HUES48 (cell line): ENCODE results near the gene SSPN.

Experiments used
- H3K27ac ChIP-seq: one replicate; pipeline ENCODE4 v1.7.0; 2013; ENCODE audit warnings: low read depth, low read length, inconsistent platforms
- H3K27me3 ChIP-seq: 2 replicates; pipeline ENCODE4 v1.6.1; 2013; ENCODE audit warnings: mild to moderate bottlenecking, low read length; ENCODE audit not compliant: control insufficient read depth, insufficient read depth
- H3K36me3 ChIP-seq: 2 replicates; pipeline ENCODE4 v1.6.1; 2013; ENCODE audit warnings: low read length; ENCODE audit not compliant: control insufficient read depth, insufficient read depth
- H3K4me1 ChIP-seq: 2 replicates; pipeline ENCODE4 v1.6.1; 2013; ENCODE audit warnings: mild to moderate bottlenecking, low read length; ENCODE audit not compliant: control insufficient read depth, insufficient read depth
- H3K4me3 ChIP-seq: 2 replicates; pipeline ENCODE4 v1.5.1; 2013; ENCODE audit warnings: mild to moderate bottlenecking, low read depth, low read length
- H3K9ac ChIP-seq: 2 replicates; pipeline ENCODE4 v1.6.1; 2013; ENCODE audit warnings: mild to moderate bottlenecking, low read depth, low read length, moderate library complexity
- H3K9me3 ChIP-seq: 2 replicates; pipeline ENCODE4 v1.6.1; 2013; ENCODE audit warnings: low read length; ENCODE audit not compliant: control insufficient read depth, insufficient read depth

The SSPN gene

DNA sequence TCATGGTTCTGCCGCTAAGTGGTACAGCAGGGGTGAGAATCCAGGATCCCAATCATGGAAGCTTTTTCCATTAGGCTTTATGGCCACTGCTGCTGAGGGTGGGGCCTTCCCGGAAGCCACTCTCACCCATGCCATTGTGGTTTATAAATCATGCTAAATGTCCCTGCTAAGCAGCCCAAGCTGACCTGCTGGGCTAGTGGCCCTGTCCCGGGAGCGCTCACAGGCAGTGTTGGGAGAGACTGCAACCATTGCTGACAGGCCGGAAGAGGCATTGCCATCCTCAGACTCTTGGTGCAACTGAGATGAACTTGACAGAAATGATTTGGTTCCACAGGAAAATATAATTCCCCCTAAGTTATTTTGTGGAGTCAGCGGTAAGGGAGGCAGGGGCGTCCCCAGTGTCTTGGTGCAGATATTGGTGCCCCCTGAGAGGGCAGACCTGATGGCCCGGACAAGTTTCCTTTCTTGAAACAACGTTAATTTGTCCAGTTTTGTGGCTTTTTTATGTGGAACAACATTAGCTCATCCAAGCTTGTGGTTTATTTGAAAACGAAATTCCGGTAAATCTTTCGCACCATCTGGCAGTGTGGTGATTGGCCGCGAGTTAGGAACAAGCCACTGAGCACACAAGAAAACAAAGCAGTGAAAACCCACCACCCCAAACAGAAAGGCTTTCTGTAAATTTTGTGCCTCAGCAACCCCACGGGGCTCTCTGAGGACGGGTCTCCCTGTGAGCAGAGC is 82.3 kb downstream of the SSPN start:
- H3K36me3 ChIP-seq: no peaks in the 10 kb centered on the region
- H3K9me3 ChIP-seq: no peaks in the 10 kb centered on the region
- H3K4me1 ChIP-seq: peaks cover 7% of the 10 kb centered on the region; the same call in 1 of the 2 replicates
- no peaks in the 10 kb centered on the region; the same call in 1 of the 2 replicates for H3K27me3 ChIP-seq
- H3K4me3 ChIP-seq: no peak overlapping the region
- H3K9ac ChIP-seq: no peak overlapping the region
- no peak overlapping the region for H3K27ac ChIP-seq

DNA sequence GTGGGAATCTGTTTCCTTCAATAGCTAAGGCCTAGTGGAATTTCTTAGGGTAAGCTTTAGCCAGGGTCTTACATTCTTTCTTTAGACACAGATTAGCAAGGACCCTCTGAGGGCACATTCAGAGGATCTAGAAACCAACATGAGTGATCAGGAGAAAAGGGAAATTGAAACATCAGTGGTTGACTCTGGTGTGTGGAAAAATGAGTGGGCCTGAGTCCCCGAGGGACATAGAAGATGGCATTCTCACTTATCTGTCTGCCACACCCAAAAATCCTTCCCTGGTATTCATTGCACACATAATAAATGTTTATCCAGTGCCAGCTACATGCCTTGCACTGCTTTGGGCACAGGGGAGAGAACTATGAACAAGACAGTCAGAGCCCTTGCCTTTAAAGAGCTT is 82.9 kb downstream of the SSPN start:
- H3K36me3 ChIP-seq: no peaks in the 10 kb centered on the region
- H3K9ac ChIP-seq: no peak overlapping the region
- peaks cover 7% of the 10 kb centered on the region; the same call in 1 of the 2 replicates for H3K4me1 ChIP-seq
- no peak overlapping the region for H3K4me3 ChIP-seq
- H3K27me3 ChIP-seq: no peaks in the 10 kb centered on the region; the same call in 1 of the 2 replicates
- H3K9me3 ChIP-seq: no peaks in the 10 kb centered on the region
- H3K27ac ChIP-seq: no peak overlapping the region

DNA sequence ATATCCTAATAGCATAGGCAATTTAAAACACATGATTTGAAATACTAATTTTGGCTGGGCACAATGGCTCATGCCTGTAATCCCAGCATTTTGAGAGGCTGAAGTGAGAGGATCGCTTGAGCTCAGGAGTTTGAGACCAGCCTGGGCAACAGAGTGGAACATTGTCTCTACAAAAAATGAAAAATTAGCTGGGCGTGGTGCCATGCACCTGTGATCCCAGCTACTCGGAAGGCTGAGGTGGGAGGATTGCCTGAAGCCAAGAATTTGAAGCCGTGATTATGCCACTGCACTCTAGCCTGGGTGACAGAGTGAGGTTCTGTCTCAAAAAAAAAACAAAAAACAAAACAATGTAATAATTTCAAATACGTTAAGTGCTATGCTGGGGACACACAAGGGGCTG is 83.3 kb downstream of the SSPN start:
- H3K9me3 ChIP-seq: no peaks in the 10 kb centered on the region
- H3K9ac ChIP-seq: no peak overlapping the region
- no peaks in the 10 kb centered on the region for H3K27me3 ChIP-seq
- H3K27ac ChIP-seq: no peak overlapping the region
- no peaks in the 10 kb centered on the region for H3K36me3 ChIP-seq
- H3K4me1 ChIP-seq: peaks cover 7% of the 10 kb centered on the region; the same call in 1 of the 2 replicates
- H3K4me3 ChIP-seq: no peak overlapping the region

DNA sequence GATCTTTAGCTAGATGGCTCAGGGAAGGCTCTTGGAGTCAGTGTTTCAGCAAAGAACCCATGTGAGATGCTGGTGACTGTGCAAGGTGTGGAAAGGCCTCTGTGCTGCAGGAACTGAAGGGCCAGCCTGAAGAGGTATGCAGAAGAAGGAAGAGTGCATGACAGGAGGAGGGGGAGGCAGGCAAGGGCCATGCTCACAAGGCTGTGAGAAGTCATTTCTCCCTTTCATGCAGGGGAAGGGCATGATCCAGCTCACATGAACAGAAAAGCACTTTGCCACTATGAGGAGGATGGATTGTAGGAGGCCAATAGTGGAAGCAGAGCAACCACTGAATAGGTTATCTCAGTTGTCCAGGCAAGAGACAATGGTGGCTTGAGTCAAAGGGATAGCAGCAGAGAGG is 83.7 kb downstream of the SSPN start:
- no peaks in the 10 kb centered on the region for H3K27me3 ChIP-seq
- H3K9me3 ChIP-seq: no peaks in the 10 kb centered on the region
- H3K4me3 ChIP-seq: no peak overlapping the region
- H3K9ac ChIP-seq: no peak overlapping the region
- peaks cover 7% of the 10 kb centered on the region; the same call in 1 of the 2 replicates for H3K4me1 ChIP-seq
- H3K27ac ChIP-seq: no peak overlapping the region
- no peaks in the 10 kb centered on the region for H3K36me3 ChIP-seq

DNA sequence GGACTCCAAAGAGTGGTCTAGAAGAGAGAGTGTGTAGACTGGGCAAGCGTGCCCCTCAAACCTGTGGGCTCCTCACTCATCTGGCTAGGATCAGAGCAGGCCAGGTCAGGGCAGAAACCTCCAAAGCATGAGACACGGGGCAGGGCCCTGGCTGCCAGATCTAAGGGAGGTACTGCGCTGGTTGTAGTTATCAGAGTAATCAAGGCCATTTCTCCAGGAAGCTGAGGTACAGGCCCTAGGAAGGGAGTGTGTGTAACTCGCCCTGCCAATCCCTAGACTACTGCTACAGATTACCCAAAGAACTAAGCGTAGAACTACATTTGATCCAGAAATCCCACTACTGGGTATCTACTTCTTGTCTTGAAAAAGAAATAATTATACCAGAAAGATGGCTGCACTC is 84.5 kb downstream of the SSPN start:
- Histone ChIP-seq H3K27ac (no peak overlapping the region), H3K4me1 (peaks cover 1% of the 10 kb centered on the region; the same call in 1 of the 2 replicates), H3K9me3 (no peaks in the 10 kb centered on the region), H3K9ac (no peak overlapping the region), H3K27me3 (no peaks in the 10 kb centered on the region), H3K36me3 (no peaks in the 10 kb centered on the region), H3K4me3 (no peak overlapping the region)

DNA sequence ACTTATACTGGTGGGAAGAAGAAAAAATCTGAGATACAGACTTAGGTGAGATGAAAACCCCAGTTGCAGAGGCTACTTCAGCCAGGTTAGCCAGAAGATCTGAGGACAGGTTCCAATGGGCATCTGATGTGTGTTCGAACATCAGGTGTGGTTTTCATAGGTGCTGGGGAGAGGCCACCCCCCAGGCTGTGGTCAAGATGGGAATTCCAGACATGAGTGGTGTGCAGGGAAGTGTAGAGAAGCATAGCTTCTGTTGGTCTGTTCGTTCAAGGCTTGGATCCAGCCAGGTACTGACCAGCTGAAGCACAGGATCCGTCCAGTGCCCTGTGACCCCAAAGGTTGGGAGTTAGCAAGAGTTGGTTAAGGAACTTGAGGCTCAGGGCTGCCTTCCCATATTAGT is 85.5 kb downstream of the SSPN start:
- H3K9me3 ChIP-seq: no peaks in the 10 kb centered on the region
- H3K4me3 ChIP-seq: no peak overlapping the region
- no peaks in the 10 kb centered on the region for H3K4me1 ChIP-seq
- H3K27me3 ChIP-seq: no peaks in the 10 kb centered on the region
- no peak overlapping the region for H3K27ac ChIP-seq
- H3K9ac ChIP-seq: no peak overlapping the region
- no peaks in the 10 kb centered on the region for H3K36me3 ChIP-seq

DNA sequence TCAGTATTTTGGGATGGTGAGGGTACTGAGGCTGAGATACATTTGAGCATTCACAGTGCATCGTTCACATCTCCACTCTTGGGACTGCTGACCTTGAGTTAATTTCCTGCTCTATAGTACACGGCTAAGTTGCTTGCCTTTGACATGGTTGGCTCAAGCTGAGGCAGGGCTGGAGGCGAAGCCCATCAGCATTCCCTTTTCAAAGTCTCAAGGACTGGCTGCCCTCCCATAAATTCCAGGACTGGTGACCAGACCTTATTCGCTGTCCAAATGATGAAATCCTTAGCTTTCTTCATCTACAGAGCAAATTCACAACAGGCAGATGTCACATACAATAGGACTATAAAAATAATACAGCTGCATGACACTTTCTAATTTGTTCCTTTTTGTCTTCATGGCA is 85.9 kb downstream of the SSPN start:
- no peak overlapping the region for H3K4me3 ChIP-seq
- no peaks in the 10 kb centered on the region for H3K36me3 ChIP-seq
- H3K27ac ChIP-seq: no peak overlapping the region
- H3K27me3 ChIP-seq: no peaks in the 10 kb centered on the region
- no peak overlapping the region for H3K9ac ChIP-seq
- H3K4me1 ChIP-seq: no peaks in the 10 kb centered on the region
- no peaks in the 10 kb centered on the region for H3K9me3 ChIP-seq

DNA sequence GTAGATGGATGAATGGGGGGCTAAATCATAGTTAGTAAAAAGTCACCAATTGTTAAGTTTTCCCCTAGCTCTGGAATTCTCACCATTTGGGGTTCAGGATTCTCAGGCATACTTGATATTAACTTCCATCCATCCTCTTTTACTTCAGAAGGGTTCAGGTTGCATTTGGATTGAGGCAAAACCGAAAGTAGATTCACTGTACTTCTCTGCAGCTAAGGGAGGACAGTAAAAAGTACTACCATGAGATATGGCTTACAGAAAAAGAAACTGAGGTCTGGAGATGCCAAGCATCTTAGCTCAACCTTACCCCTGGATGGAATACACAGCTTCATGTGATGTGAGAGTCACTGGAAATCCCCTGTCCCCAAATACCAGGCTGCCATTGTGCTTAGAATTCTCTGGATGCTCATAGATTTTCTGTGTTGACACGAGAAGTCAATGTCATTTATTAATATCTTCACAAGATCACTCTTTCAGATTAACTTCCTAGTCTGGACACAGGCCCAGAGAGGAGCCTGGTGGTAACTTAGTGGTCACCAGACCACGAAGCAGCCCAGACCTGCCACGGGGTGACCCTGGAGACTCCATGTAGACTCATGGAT is 87.1 kb downstream of the SSPN start:
- no peak overlapping the region for H3K27ac ChIP-seq
- no peaks in the 10 kb centered on the region for H3K4me1 ChIP-seq
- H3K27me3 ChIP-seq: no peaks in the 10 kb centered on the region
- H3K36me3 ChIP-seq: no peaks in the 10 kb centered on the region
- H3K9me3 ChIP-seq: no peaks in the 10 kb centered on the region
- no peak overlapping the region for H3K9ac ChIP-seq
- no peak overlapping the region for H3K4me3 ChIP-seq

DNA sequence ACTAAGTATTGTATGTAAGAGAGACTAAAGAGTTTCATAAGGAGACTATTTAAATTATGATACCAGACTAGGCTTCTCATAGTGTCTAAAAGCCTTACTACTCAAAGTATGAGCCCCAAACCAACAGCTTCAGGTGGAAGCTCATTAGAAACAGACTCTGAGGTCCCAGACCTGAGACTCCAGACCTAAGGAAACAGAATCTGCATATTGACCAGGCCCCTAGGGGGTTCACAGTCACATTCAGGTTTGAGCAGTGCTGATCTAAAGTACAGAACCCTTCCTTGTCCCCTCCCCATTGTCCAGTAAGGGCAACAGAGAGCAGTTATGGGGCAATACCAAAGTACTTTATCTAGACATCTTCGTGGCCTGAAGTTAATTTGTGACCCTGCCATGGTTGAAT is 87.7 kb downstream of the SSPN start:
- no peaks in the 10 kb centered on the region for H3K36me3 ChIP-seq
- no peak overlapping the region for H3K27ac ChIP-seq

DNA sequence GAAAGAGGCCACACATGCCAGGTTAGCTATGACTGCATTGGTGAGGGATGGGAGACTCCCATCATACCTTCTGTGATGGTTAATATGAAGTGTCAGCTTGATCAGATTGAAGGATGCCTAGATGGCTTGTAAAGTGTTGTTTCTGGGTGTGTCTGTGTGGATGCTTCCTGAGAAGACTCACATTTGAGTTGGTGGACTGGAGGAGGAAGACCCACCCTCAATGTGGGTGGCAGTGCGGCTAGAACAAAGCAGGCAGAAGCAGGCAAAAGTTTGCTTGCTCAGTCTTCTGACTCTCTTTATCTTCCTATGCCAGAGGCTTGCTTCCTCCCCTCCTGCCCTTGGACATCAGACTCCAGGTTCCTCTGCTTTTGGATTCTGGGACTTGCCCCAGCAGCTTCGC is 88.2 kb downstream of the SSPN start:
- H3K4me3 ChIP-seq: no peak overlapping the region
- H3K9me3 ChIP-seq: no peaks in the 10 kb centered on the region
- H3K9ac ChIP-seq: no peak overlapping the region
- H3K36me3 ChIP-seq: no peaks in the 10 kb centered on the region
- no peaks in the 10 kb centered on the region for H3K4me1 ChIP-seq
- no peaks in the 10 kb centered on the region for H3K27me3 ChIP-seq
- H3K27ac ChIP-seq: no peak overlapping the region

More for the DNA sequence above, 87.7 kb downstream of the SSPN start:
- H3K4me1 ChIP-seq: no peaks in the 10 kb centered on the region
- H3K9me3 ChIP-seq: no peaks in the 10 kb centered on the region
- no peak overlapping the region for H3K4me3 ChIP-seq
- no peaks in the 10 kb centered on the region for H3K27me3 ChIP-seq
- no peak overlapping the region for H3K9ac ChIP-seq

DNA sequence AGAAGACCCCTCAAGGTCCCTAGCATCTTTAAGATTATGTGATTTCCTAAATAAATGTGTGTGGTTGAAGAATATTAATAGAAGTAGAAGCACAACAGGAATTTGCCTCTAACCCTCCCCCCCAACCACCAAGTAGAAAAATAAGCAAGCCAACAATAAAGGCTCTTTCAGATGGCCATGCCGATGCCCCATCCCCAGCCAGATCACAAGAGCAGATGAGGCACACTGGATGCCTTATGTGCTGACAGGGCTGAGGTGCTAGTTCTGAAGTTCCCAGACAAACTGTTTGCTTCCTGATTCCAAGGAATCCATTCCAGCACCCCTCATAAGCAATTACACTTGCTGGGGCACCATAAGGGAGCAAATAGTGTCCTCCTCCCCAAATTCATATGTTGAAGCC is 90.0 kb downstream of the SSPN start:
- H3K27me3 ChIP-seq: no peaks in the 10 kb centered on the region
- H3K9ac ChIP-seq: no peak overlapping the region
- no peak overlapping the region for H3K4me3 ChIP-seq

More for the DNA sequence above, 90.0 kb downstream of the SSPN start:
- no peaks in the 10 kb centered on the region for H3K36me3 ChIP-seq
- H3K4me1 ChIP-seq: no peaks in the 10 kb centered on the region
- no peaks in the 10 kb centered on the region for H3K9me3 ChIP-seq
- no peak overlapping the region for H3K27ac ChIP-seq
